Activated CD4-positive, alpha-beta T cell treated with anti-CD3 and anti-CD28 coated beads, Interleukin-2, amount 10 ng/mL, durations not matched to agents 24 days and 14 days (primary cell): ENCODE results near the gene RPTOR. TPM values are rescaled to one million over a fixed set of nuclear protein-coding genes. Genes with fewer than 3 reads are reported as not detected.
A peak's percentile ranks its signal among the peaks of the same experiment; 100 is the strongest.

Experiments
- DNase-seq: peaks from one replicate; pipeline ENCODE4 v3.0.0; 2022
- H3K27ac Mint-ChIP-seq: one replicate; pipeline ENCODE4 v1.8.0; 2022; ENCODE audit warnings: mild to moderate bottlenecking, mixed read lengths
- H3K27me3 Mint-ChIP-seq: one replicate; pipeline ENCODE4 v1.8.0; 2022; ENCODE audit warnings: mixed read lengths
- H3K36me3 Mint-ChIP-seq: one replicate; pipeline ENCODE4 v1.8.0; 2022; ENCODE audit warnings: low read depth, mild to moderate bottlenecking, mixed read lengths
- H3K4me1 Mint-ChIP-seq: one replicate; pipeline ENCODE4 v1.8.0; 2021; ENCODE audit warnings: mixed read lengths
- H3K4me3 Mint-ChIP-seq: one replicate; pipeline ENCODE4 v1.8.0; 2022; ENCODE audit warnings: mild to moderate bottlenecking, moderate library complexity, mixed read lengths
- H3K9me3 Mint-ChIP-seq: one replicate; pipeline ENCODE4 v1.8.0; 2021; ENCODE audit warnings: mixed read lengths
- intact Hi-C: fragments of 100-400 bp; cut with micrococcal nuclease; formaldehyde crosslinking; loops from one replicate; pipeline ENCODE4 v1.15.1; 2023
- total RNA-seq: library from RNA; stranded (reverse); gene quantifications from 2 replicates; pipeline ENCODE4 v1.2.3, GENCODE V29; 2022

Gene RPTOR
- total RNA-seq, 1 donor from 2014 or later, result 67.2 TPM

- no peak for DNase-seq
- intact Hi-C loops, result no loop called here
- Mint-ChIP-seq H3K36me3 (peaks cover 49% of the 10 kb centered on the region), H3K4me3 (no peak overlapping the region), H3K27me3 (no peaks in the 10 kb centered on the region), H3K4me1 (peaks cover 7% of the 10 kb centered on the region), H3K9me3 (no peaks in the 10 kb centered on the region), H3K27ac (no peak overlapping the region)
These were observed 387.0 kb downstream of the RPTOR start for GRCh38 chr17:80931421-80932265.

GRCh38 chr17:80935526-80935925 lies 390.9 kb downstream of the RPTOR start:
- Mint-ChIP-seq H3K27me3 (no peaks in the 10 kb centered on the region), H3K36me3 (peaks cover 33% of the 10 kb centered on the region), H3K4me1 (peaks cover 33% of the 10 kb centered on the region), H3K9me3 (no peaks in the 10 kb centered on the region), H3K4me3 (no peak overlapping the region), H3K27ac (no peak overlapping the region)
- intact Hi-C loops, result no loop called here
- no peak for DNase-seq

GRCh38 chr17:80936218-80936617 lies 391.6 kb downstream of the RPTOR start:
- Mint-ChIP-seq H3K9me3 (no peaks in the 10 kb centered on the region), H3K4me1 (peaks cover 33% of the 10 kb centered on the region), H3K27me3 (no peaks in the 10 kb centered on the region), H3K36me3 (peaks cover 36% of the 10 kb centered on the region), H3K4me3 (no peak overlapping the region), H3K27ac (no peak overlapping the region)
- intact Hi-C loops, result no loop called here
- no peak for DNase-seq

- no peak overlapping the region for H3K4me3 Mint-ChIP-seq
- H3K27ac Mint-ChIP-seq, result peak overlapping the region; percentile 60
- intact Hi-C loops, result no loop called here
- peaks cover 33% of the 10 kb centered on the region for H3K4me1 Mint-ChIP-seq
- no peaks in the 10 kb centered on the region for H3K9me3 Mint-ChIP-seq
- H3K36me3 Mint-ChIP-seq, result peaks cover 39% of the 10 kb centered on the region
- H3K27me3 Mint-ChIP-seq, result no peaks in the 10 kb centered on the region
- no peak for DNase-seq
These were observed 392.1 kb downstream of the RPTOR start for GRCh38 chr17:80936723-80937122.

DNA sequence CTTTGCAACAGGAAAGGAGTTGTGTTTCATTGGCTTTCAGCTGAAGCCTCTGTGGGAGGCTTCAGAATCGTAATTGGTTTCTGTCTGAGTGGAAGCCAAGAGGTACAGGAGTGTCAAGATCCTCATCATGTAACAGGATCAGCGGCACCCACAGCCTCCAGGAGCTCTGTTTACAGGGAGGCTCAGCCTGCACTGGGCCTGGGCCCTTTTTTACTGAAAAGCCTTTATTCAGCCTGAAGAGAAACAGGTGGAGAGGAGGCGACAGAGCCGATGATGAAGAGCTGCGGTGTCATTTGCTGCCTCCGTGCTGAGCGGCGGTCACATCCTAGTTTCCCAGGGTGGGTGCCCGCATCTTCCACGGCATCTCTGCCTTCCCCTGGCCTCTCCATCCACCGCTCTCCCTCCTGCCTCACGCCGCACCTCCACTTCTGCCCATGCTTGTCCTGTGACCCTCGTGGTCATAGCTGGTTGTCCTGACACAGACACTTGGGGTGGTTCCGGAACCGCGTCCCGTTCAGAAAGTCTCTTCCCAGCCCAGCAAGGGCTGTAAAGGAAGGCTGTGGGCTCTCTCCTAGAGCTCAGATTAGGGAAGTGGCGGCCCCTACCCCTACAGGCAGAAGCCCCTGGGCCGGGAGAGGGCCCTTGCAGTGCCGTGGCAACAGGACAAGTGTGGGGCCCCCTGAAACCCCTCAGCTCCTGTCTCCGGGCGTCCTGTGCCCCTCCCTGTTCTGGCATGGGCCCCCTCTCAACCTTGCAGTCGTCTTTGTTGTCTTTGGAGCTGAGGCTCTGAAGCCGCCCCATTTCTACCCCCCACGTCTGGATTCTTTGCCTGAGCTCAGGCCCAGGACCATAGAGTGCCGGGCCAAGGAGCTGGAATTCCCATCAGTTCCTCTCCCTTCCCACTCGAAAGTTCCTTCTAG lies 393.1 kb downstream of the RPTOR start:
- Mint-ChIP-seq H3K36me3 (peaks cover 38% of the 10 kb centered on the region), H3K4me1 (peaks cover 35% of the 10 kb centered on the region), H3K9me3 (no peaks in the 10 kb centered on the region), H3K27me3 (no peaks in the 10 kb centered on the region), H3K27ac (peak overlapping the region; percentile 70), H3K4me3 (peak overlapping the region; percentile 60)
- intact Hi-C loops, result no loop called here
- no peak for DNase-seq

- Mint-ChIP-seq H3K36me3 (peaks cover 37% of the 10 kb centered on the region), H3K4me3 (peak overlapping the region; percentile 60), H3K27me3 (no peaks in the 10 kb centered on the region), H3K27ac (peak overlapping the region; percentile 70), H3K4me1 (peaks cover 35% of the 10 kb centered on the region), H3K9me3 (no peaks in the 10 kb centered on the region)
- DNase-seq, result peak; percentile 92
- intact Hi-C loops, result no loop called here
These were observed 393.9 kb downstream of the RPTOR start for GRCh38 chr17:80938556-80938955.

GRCh38 chr17:80939151-80940145 lies 394.8 kb downstream of the RPTOR start:
- H3K4me1 Mint-ChIP-seq, result peaks cover 35% of the 10 kb centered on the region
- H3K36me3 Mint-ChIP-seq, result peaks cover 38% of the 10 kb centered on the region
- H3K9me3 Mint-ChIP-seq, result no peaks in the 10 kb centered on the region
- intact Hi-C loops, result no loop called here
- no peaks in the 10 kb centered on the region for H3K27me3 Mint-ChIP-seq
- DNase-seq, result no peak
- peak overlapping the region; percentile 62 for H3K27ac Mint-ChIP-seq
- peak overlapping the region; percentile 60 for H3K4me3 Mint-ChIP-seq

- intact Hi-C loops, result no loop called here
- H3K4me1 Mint-ChIP-seq, result peaks cover 35% of the 10 kb centered on the region
- H3K9me3 Mint-ChIP-seq, result no peaks in the 10 kb centered on the region
- no peak overlapping the region for H3K27ac Mint-ChIP-seq
- peaks cover 40% of the 10 kb centered on the region for H3K36me3 Mint-ChIP-seq
- no peak for DNase-seq
- H3K27me3 Mint-ChIP-seq, result no peaks in the 10 kb centered on the region
- H3K4me3 Mint-ChIP-seq, result no peak overlapping the region
These were observed 395.8 kb downstream of the RPTOR start for GRCh38 chr17:80940171-80941123.

- Mint-ChIP-seq H3K36me3 (peaks cover 42% of the 10 kb centered on the region), H3K4me1 (peaks cover 34% of the 10 kb centered on the region), H3K27ac (peak overlapping the region; percentile 20), H3K4me3 (no peak overlapping the region), H3K9me3 (no peaks in the 10 kb centered on the region), H3K27me3 (no peaks in the 10 kb centered on the region)
- no peak for DNase-seq
- intact Hi-C loops, result no loop called here
These were observed 396.5 kb downstream of the RPTOR start for GRCh38 chr17:80941171-80941570.

GRCh38 chr17:80941743-80942422 lies 397.2 kb downstream of the RPTOR start:
- H3K4me1 Mint-ChIP-seq, result peaks cover 32% of the 10 kb centered on the region
- no peak for DNase-seq
- intact Hi-C loops, result no loop called here
- H3K27ac Mint-ChIP-seq, result no peak overlapping the region
- no peak overlapping the region for H3K4me3 Mint-ChIP-seq
- H3K27me3 Mint-ChIP-seq, result no peaks in the 10 kb centered on the region
- H3K9me3 Mint-ChIP-seq, result no peaks in the 10 kb centered on the region
- peaks cover 43% of the 10 kb centered on the region for H3K36me3 Mint-ChIP-seq

- Mint-ChIP-seq H3K4me3 (no peak overlapping the region), H3K27ac (no peak overlapping the region), H3K27me3 (no peaks in the 10 kb centered on the region), H3K36me3 (peaks cover 47% of the 10 kb centered on the region), H3K9me3 (no peaks in the 10 kb centered on the region), H3K4me1 (peaks cover 26% of the 10 kb centered on the region)
- DNase-seq, result no peak
- intact Hi-C loops, result no loop called here
These were observed 398.0 kb downstream of the RPTOR start for GRCh38 chr17:80942423-80943345.
